ENCODE measurements around the gene SLC7A11. TPM values are rescaled to one million over a fixed set of nuclear protein-coding genes. Genes with fewer than 3 reads are reported as not detected.

SLC7A11 gene
- total RNA-seq, 5 donors from 2014 or later (not counting 1 experiment from before 2014, with no cell fraction given): 0.05 to 0.44 (median 0.30) TPM

- 87% methylated on average over 2 of the region's 2 CpGs for WGBS (ENCODE audit: insufficient coverage)
- ChIA-PET CTCF (no interaction called here), POLR2A (no interaction called here)
- peaks cover 0 to 4% (median 3%) of the 10 kb centered on the region in 3 donors for H3K9me3 Mint-ChIP-seq
- no peak for ATAC-seq (replicated peaks in 1 of 4)
- no peak for DNase-seq
- H3K4me1 Mint-ChIP-seq: no peaks in the 10 kb centered on the region
- Histone ChIP-seq H3K27ac (ENCODE audit: low read length) (no peak overlapping the region), H3K36me3 (ENCODE audit: control insufficient read depth in 2 of 2, extremely low read depth in 1 of 2, insufficient read depth in 1 of 2, low read length in 1 of 2) (no peaks in the 10 kb centered on the region), H3K4me3 (ENCODE audit: control insufficient read depth in 1 of 2, extremely low read depth in 1 of 2, low read length in 1 of 2) (no peak overlapping the region), H3K27me3 (replicated peaks in 1 of 2; ENCODE audit: control insufficient read depth in 2 of 2, extremely low read depth in 1 of 2, insufficient read depth in 2 of 2, low read length in 1 of 2) (no peaks in the 10 kb centered on the region), H3K4me1 (ENCODE audit: control insufficient read depth in 1 of 2, extremely low read depth in 1 of 2, insufficient read depth in 2 of 2, low read length in 2 of 2) (no peaks in the 10 kb centered on the region), H3K9me3 (no peaks in the 10 kb centered on the region)
- no peaks in the 10 kb centered on the region for H3K36me3 Mint-ChIP-seq
- peaks cover 0 to 3% of the 10 kb centered on the region in 2 donors for H3K27me3 Mint-ChIP-seq
- H3K27ac Mint-ChIP-seq: no peak overlapping the region
- H3K4me3 Mint-ChIP-seq: no peak overlapping the region
Measured at GRCh38 chr4:138158746-138159297, 83.3 kb downstream of the SLC7A11 start.

DNA sequence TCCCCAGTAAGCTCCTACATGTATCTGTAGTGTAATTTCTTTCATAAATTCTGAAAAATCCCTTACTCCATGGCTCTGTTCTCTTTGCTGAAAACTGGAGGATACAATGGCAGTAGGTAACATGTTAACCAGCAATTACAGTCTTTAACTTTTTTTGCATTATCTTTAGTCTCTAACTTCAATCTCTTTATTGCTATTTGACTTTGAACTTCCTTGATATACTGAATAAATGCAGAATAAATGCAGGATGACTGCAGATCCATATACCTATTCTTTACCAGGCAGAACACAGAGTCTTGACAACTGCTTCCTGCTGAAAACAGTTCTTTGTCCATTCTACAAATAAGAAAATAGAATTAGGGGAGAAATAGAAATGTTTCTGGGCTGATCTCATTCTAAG is 101.3 kb downstream of the SLC7A11 start:
- no peak overlapping the region for H3K4me3 ChIP-seq (ENCODE audit: control insufficient read depth in 1 of 2, extremely low read depth in 1 of 2, low read length in 1 of 2)
- Mint-ChIP-seq H3K4me1 (no peaks in the 10 kb centered on the region), H3K4me3 (no peak overlapping the region), H3K9me3 (peaks cover 1 to 4% (median 4%) of the 10 kb centered on the region in 3 donors), H3K36me3 (no peaks in the 10 kb centered on the region), H3K27me3 (no peaks in the 10 kb centered on the region), H3K27ac (no peak overlapping the region)
- no peaks in the 10 kb centered on the region for H3K27me3 ChIP-seq (replicated peaks in 1 of 2; ENCODE audit: control insufficient read depth in 2 of 2, extremely low read depth in 1 of 2, insufficient read depth in 2 of 2, low read length in 1 of 2)
- H3K27ac ChIP-seq (ENCODE audit: low read length): no peak overlapping the region
- H3K9me3 ChIP-seq: no peaks in the 10 kb centered on the region
- no peaks in the 10 kb centered on the region for H3K4me1 ChIP-seq (ENCODE audit: control insufficient read depth in 1 of 2, extremely low read depth in 1 of 2, insufficient read depth in 2 of 2, low read length in 2 of 2)
- ChIA-PET CTCF (no interaction called here), POLR2A (no interaction called here)
- H3K36me3 ChIP-seq (ENCODE audit: control insufficient read depth in 2 of 2, extremely low read depth in 1 of 2, insufficient read depth in 1 of 2, low read length in 1 of 2): no peaks in the 10 kb centered on the region
- ATAC-seq (replicated peaks in 1 of 4) (no peak), DNase-seq (no peak)

DNA sequence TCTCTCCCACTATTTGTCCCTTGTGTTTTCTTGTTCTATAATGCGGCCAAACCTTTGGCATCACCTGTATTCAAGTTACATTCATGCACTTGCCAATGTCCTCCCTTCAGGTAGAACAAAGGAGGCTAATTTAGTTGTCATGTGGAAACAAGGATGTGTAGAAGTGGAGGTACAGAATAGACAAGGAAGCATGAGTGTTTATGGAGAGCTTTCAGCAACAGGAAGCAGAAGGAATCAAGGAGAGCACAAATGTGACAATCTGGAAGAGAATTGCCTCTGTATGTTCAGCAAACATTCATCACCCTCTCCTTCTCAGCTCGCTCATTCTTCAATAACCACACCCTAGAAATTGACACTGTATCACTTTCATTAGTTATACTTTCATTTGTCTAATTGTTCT is 103.4 kb downstream of the SLC7A11 start:
- no peaks in the 10 kb centered on the region for H3K4me1 ChIP-seq (ENCODE audit: control insufficient read depth in 1 of 2, extremely low read depth in 1 of 2, insufficient read depth in 2 of 2, low read length in 2 of 2)
- H3K27me3 ChIP-seq (replicated peaks in 1 of 2; ENCODE audit: control insufficient read depth in 2 of 2, extremely low read depth in 1 of 2, insufficient read depth in 2 of 2, low read length in 1 of 2): no peaks in the 10 kb centered on the region
- H3K9me3 Mint-ChIP-seq: peaks cover 1 to 4% (median 4%) of the 10 kb centered on the region in 3 donors
- no peak overlapping the region for H3K4me3 ChIP-seq (ENCODE audit: control insufficient read depth in 1 of 2, extremely low read depth in 1 of 2, low read length in 1 of 2)
- no peaks in the 10 kb centered on the region for H3K4me1 Mint-ChIP-seq
- ATAC-seq (replicated peaks in 1 of 4): no peak
- H3K27ac ChIP-seq (ENCODE audit: low read length): no peak overlapping the region
- no peak for DNase-seq
- H3K36me3 ChIP-seq (ENCODE audit: control insufficient read depth in 2 of 2, extremely low read depth in 1 of 2, insufficient read depth in 1 of 2, low read length in 1 of 2): no peaks in the 10 kb centered on the region
- H3K27ac Mint-ChIP-seq: no peak overlapping the region
- CTCF ChIA-PET: no interaction called here
- no peaks in the 10 kb centered on the region for H3K9me3 ChIP-seq
- H3K4me3 Mint-ChIP-seq: no peak overlapping the region
- H3K27me3 Mint-ChIP-seq: no peaks in the 10 kb centered on the region
- no peaks in the 10 kb centered on the region for H3K36me3 Mint-ChIP-seq
- no CpG with 5 or more reads among the region's 2 CpGs for WGBS (ENCODE audit: insufficient coverage)
- POLR2A ChIA-PET: no interaction called here

- Histone ChIP-seq H3K4me1 (ENCODE audit: control insufficient read depth in 1 of 2, extremely low read depth in 1 of 2, insufficient read depth in 2 of 2, low read length in 2 of 2) (no peaks in the 10 kb centered on the region), H3K4me3 (ENCODE audit: control insufficient read depth in 1 of 2, extremely low read depth in 1 of 2, low read length in 1 of 2) (no peak overlapping the region), H3K27ac (ENCODE audit: low read length) (no peak overlapping the region), H3K9me3 (no peaks in the 10 kb centered on the region), H3K36me3 (ENCODE audit: control insufficient read depth in 2 of 2, extremely low read depth in 1 of 2, insufficient read depth in 1 of 2, low read length in 1 of 2) (no peaks in the 10 kb centered on the region), H3K27me3 (replicated peaks in 1 of 2; ENCODE audit: control insufficient read depth in 2 of 2, extremely low read depth in 1 of 2, insufficient read depth in 2 of 2, low read length in 1 of 2) (no peaks in the 10 kb centered on the region)
- H3K27ac Mint-ChIP-seq: no peak overlapping the region
- H3K9me3 Mint-ChIP-seq: peaks cover 9 to 26% (median 13%) of the 10 kb centered on the region in 3 donors
- H3K36me3 Mint-ChIP-seq: no peaks in the 10 kb centered on the region
- ChIA-PET CTCF (no interaction called here), POLR2A (interaction anchor here in 1 of 2 donors (0.5 kb wide), 1 partner anchor 342 kb away, joined by 9 read pairs; no protein-coding TSS in a partner anchor)
- H3K4me3 Mint-ChIP-seq: no peak overlapping the region
- DNase-seq (no peak), ATAC-seq (replicated peaks in 1 of 4) (no peak)
- no peaks in the 10 kb centered on the region for H3K27me3 Mint-ChIP-seq
- H3K4me1 Mint-ChIP-seq: no peaks in the 10 kb centered on the region
- 100% methylated on average over 1 of the region's 2 CpGs for WGBS (ENCODE audit: insufficient coverage)
Measured at GRCh38 chr4:138135610-138136009, 106.5 kb downstream of the SLC7A11 start.

GRCh38 chr4:138118270-138118669 is 123.9 kb downstream of the SLC7A11 start:
- Histone ChIP-seq H3K27ac (ENCODE audit: low read length) (no peak overlapping the region), H3K36me3 (ENCODE audit: control insufficient read depth in 2 of 2, extremely low read depth in 1 of 2, insufficient read depth in 1 of 2, low read length in 1 of 2) (no peaks in the 10 kb centered on the region), H3K4me1 (ENCODE audit: control insufficient read depth in 1 of 2, extremely low read depth in 1 of 2, insufficient read depth in 2 of 2, low read length in 2 of 2) (no peaks in the 10 kb centered on the region), H3K9me3 (no peaks in the 10 kb centered on the region), H3K4me3 (ENCODE audit: control insufficient read depth in 1 of 2, extremely low read depth in 1 of 2, low read length in 1 of 2) (no peak overlapping the region), H3K27me3 (replicated peaks in 1 of 2; ENCODE audit: control insufficient read depth in 2 of 2, extremely low read depth in 1 of 2, insufficient read depth in 2 of 2, low read length in 1 of 2) (no peaks in the 10 kb centered on the region)
- CTCF ChIA-PET: no interaction called here
- no peak overlapping the region for H3K4me3 Mint-ChIP-seq
- H3K36me3 Mint-ChIP-seq: no peaks in the 10 kb centered on the region
- no peaks in the 10 kb centered on the region for H3K27me3 Mint-ChIP-seq
- ATAC-seq (replicated peaks in 1 of 4) (no peak), DNase-seq (no peak)
- H3K4me1 Mint-ChIP-seq: no peaks in the 10 kb centered on the region
- no peak overlapping the region for H3K27ac Mint-ChIP-seq
- POLR2A ChIA-PET: no interaction called here
- WGBS (ENCODE audit: insufficient coverage): no CpG with 5 or more reads among the region's 1 CpG
- peaks cover 0 to 5% (median 3%) of the 10 kb centered on the region in 3 donors for H3K9me3 Mint-ChIP-seq

- Mint-ChIP-seq H3K27me3 (no peaks in the 10 kb centered on the region), H3K27ac (no peak overlapping the region), H3K4me1 (no peaks in the 10 kb centered on the region), H3K9me3 (no peaks in the 10 kb centered on the region), H3K36me3 (no peaks in the 10 kb centered on the region), H3K4me3 (no peak overlapping the region)
- Histone ChIP-seq H3K27me3 (replicated peaks in 1 of 2; ENCODE audit: control insufficient read depth in 2 of 2, extremely low read depth in 1 of 2, insufficient read depth in 2 of 2, low read length in 1 of 2) (no peaks in the 10 kb centered on the region), H3K27ac (ENCODE audit: low read length) (no peak overlapping the region), H3K9me3 (no peaks in the 10 kb centered on the region), H3K4me1 (ENCODE audit: control insufficient read depth in 1 of 2, extremely low read depth in 1 of 2, insufficient read depth in 2 of 2, low read length in 2 of 2) (no peaks in the 10 kb centered on the region), H3K4me3 (ENCODE audit: control insufficient read depth in 1 of 2, extremely low read depth in 1 of 2, low read length in 1 of 2) (no peak overlapping the region), H3K36me3 (ENCODE audit: control insufficient read depth in 2 of 2, extremely low read depth in 1 of 2, insufficient read depth in 1 of 2, low read length in 1 of 2) (no peaks in the 10 kb centered on the region)
- DNase-seq: no peak
- CTCF ChIA-PET: no interaction called here
- WGBS (ENCODE audit: insufficient coverage): no CpG with 5 or more reads among the region's 2 CpGs
- POLR2A ChIA-PET: no interaction called here
- ATAC-seq (replicated peaks in 1 of 4): no peak
Measured at GRCh38 chr4:138115053-138115452, 127.1 kb downstream of the SLC7A11 start.

GRCh38 chr4:138114434-138114833 is 127.7 kb downstream of the SLC7A11 start:
- POLR2A ChIA-PET: no interaction called here
- DNase-seq: no peak
- no peak overlapping the region for H3K4me3 Mint-ChIP-seq
- H3K36me3 ChIP-seq (ENCODE audit: control insufficient read depth in 2 of 2, extremely low read depth in 1 of 2, insufficient read depth in 1 of 2, low read length in 1 of 2): no peaks in the 10 kb centered on the region
- 18% methylated on average over 1 of the region's 1 CpG for WGBS (ENCODE audit: insufficient coverage)
- CTCF ChIA-PET: no interaction called here
- no peaks in the 10 kb centered on the region for H3K4me1 Mint-ChIP-seq
- no peaks in the 10 kb centered on the region for H3K9me3 Mint-ChIP-seq
- no peak overlapping the region for H3K27ac Mint-ChIP-seq
- no peaks in the 10 kb centered on the region for H3K27me3 ChIP-seq (replicated peaks in 1 of 2; ENCODE audit: control insufficient read depth in 2 of 2, extremely low read depth in 1 of 2, insufficient read depth in 2 of 2, low read length in 1 of 2)
- no peaks in the 10 kb centered on the region for H3K27me3 Mint-ChIP-seq
- H3K4me3 ChIP-seq (ENCODE audit: control insufficient read depth in 1 of 2, extremely low read depth in 1 of 2, low read length in 1 of 2): no peak overlapping the region
- no peak overlapping the region for H3K27ac ChIP-seq (ENCODE audit: low read length)
- no peaks in the 10 kb centered on the region for H3K4me1 ChIP-seq (ENCODE audit: control insufficient read depth in 1 of 2, extremely low read depth in 1 of 2, insufficient read depth in 2 of 2, low read length in 2 of 2)
- H3K9me3 ChIP-seq: no peaks in the 10 kb centered on the region
- no peaks in the 10 kb centered on the region for H3K36me3 Mint-ChIP-seq
- ATAC-seq (replicated peaks in 1 of 4): no peak

Data from T-cell (primary cell).